Keratinocyte (primary cell): ENCODE data around the gene DCST1. TPM values are rescaled to one million over a fixed set of nuclear protein-coding genes. Genes with fewer than 3 reads are reported as not detected.

ENCODE experiments used
- DNase-seq: peaks from one replicate; pipeline ENCODE4 v3.0.0-alpha.2; 2011; ENCODE audit warnings: low read depth, missing footprints, low spot score
- FAIRE-seq: peaks from 2 replicates; lab custom pipeline; 2011; peaks lifted over from hg19 to GRCh38; lab: Jason Lieb, UNC
- H2AFZ ChIP-seq: 2 replicates; pipeline ENCODE4 v1.6.0; 2012; ENCODE audit warnings: low read length, control low read depth, inconsistent platforms; ENCODE audit not compliant: control insufficient read depth
- H3K27ac ChIP-seq: 2 replicates; pipeline ENCODE4 v1.5.1; 2011; ENCODE audit warnings: low read length; ENCODE audit not compliant: control insufficient read depth, insufficient read depth
- H3K27me3 ChIP-seq: 3 replicates; pipeline ENCODE4 v1.6.0; 2011; ENCODE audit warnings: low read length; ENCODE audit not compliant: control insufficient read depth, insufficient read depth; ENCODE audit errors: extremely low read depth
- H3K36me3 ChIP-seq, 2 experiments: 2 replicates in 1 of 2; 3 replicates in 1 of 2; pipeline ENCODE4 v1.5.1; 2011; ENCODE audit warnings: low read length in 2 of 2, mild to moderate bottlenecking in 1 of 2; ENCODE audit not compliant: control insufficient read depth in 2 of 2, insufficient read depth in 2 of 2; ENCODE audit errors: extremely low read depth in 1 of 2
- H3K4me1 ChIP-seq: 3 replicates; pipeline ENCODE4 v1.5.1; 2011; ENCODE audit warnings: low read length; ENCODE audit not compliant: control insufficient read depth, insufficient read depth; ENCODE audit errors: extremely low read depth
- H3K4me2 ChIP-seq: 3 replicates; pipeline ENCODE4 v1.6.0; 2011; ENCODE audit warnings: low read depth, low read length; ENCODE audit not compliant: control insufficient read depth, insufficient read depth; ENCODE audit errors: extremely low read depth
- H3K4me3 ChIP-seq, 3 experiments: fragments of 200-600 bp in 1 of 3; sonication (generic) in 1 of 3; 2 replicates in 2 of 3; 3 replicates in 1 of 3; pipeline ENCODE4 v1.5.1; 2011 to 2016; ENCODE audit warnings: low read length in 3 of 3, mild to moderate bottlenecking in 3 of 3, control low read depth in 2 of 3, inconsistent platforms in 1 of 3, low read depth in 1 of 3, mixed read lengths in 1 of 3, mixed run types in 1 of 3, moderate library complexity in 1 of 3; ENCODE audit not compliant: control insufficient read depth in 2 of 3, insufficient read depth in 2 of 3; ENCODE audit errors: extremely low read depth in 1 of 3
- H3K79me2 ChIP-seq: 2 replicates; pipeline ENCODE4 v1.6.0; 2012; ENCODE audit warnings: low read length; ENCODE audit not compliant: control insufficient read depth, insufficient read depth
- H3K9ac ChIP-seq: 3 replicates; pipeline ENCODE4 v1.6.0; 2011; ENCODE audit warnings: low read length; ENCODE audit not compliant: control insufficient read depth, insufficient read depth; ENCODE audit errors: extremely low read depth
- H3K9me1 ChIP-seq: 3 replicates; pipeline ENCODE4 v1.6.0; 2011; ENCODE audit warnings: low read length; ENCODE audit not compliant: control insufficient read depth, insufficient read depth; ENCODE audit errors: extremely low read depth
- H3K9me3 ChIP-seq: 2 replicates; pipeline ENCODE4 v1.5.1; 2012; ENCODE audit warnings: low read depth, low read length; ENCODE audit not compliant: control insufficient read depth
- H4K20me1 ChIP-seq: 3 replicates; pipeline ENCODE4 v1.6.0; 2011; ENCODE audit warnings: low read length; ENCODE audit not compliant: control insufficient read depth, insufficient read depth; ENCODE audit errors: extremely low read depth
- EZH2 ChIP-seq: IDR thresholded peaks from one replicate; pipeline ENCODE4 v1.6.1; 2012; ENCODE audit warnings: inconsistent platforms, mild to moderate bottlenecking, low read length, moderate library complexity
- dilution Hi-C: fragments of 300-500 bp; cut with MboI; formaldehyde crosslinking; loops from one replicate; pipeline ENCODE4 v1.7.0; 2020; ENCODE audit warnings: low sequenced_read_pairs; ENCODE audit not compliant: extremely low pct_ligation_motif_present
- polyA plus RNA-seq, 5 experiments: library from polyadenylated mRNA; depleted of rRNA in 3 of 5; stranded (reverse) in 3 of 5; stranded (forward) in 1 of 5; unstranded in 1 of 5; fragments of >200 nt; gene quantifications; 1 replicate in 1 of 5; 2 replicates in 3 of 5; 3 replicates in 1 of 5; pipeline versions ENCODE4 v1.2.1 to v1.2.3, GENCODE V29; 2011 to 2012; ENCODE audit warnings: missing spikeins in 2 of 5, low read depth in 1 of 5, low replicate concordance in 1 of 5
- TF ChIP-seq, protein P1 (sequence below), 3 experiments: IDR thresholded peaks in 1 of 3; conservative IDR thresholded peaks in 1 of 3; optimal IDR thresholded peaks in 1 of 3; 2 replicates in 2 of 3; 3 replicates in 1 of 3; pipeline versions ENCODE3 to v1.5.1; 2011; ENCODE audit warnings: low read length in 3 of 3, mild to moderate bottlenecking in 3 of 3, moderate library complexity in 2 of 3, control low read depth in 1 of 3, inconsistent platforms in 1 of 3; ENCODE audit not compliant: insufficient read depth in 2 of 3; ENCODE audit errors: extremely low read depth in 1 of 3

DCST1 gene
- polyA plus RNA-seq, 1 donor (not counting 4 experiments of a cell fraction or from before 2014, with no cell fraction given): not detected

DNA sequence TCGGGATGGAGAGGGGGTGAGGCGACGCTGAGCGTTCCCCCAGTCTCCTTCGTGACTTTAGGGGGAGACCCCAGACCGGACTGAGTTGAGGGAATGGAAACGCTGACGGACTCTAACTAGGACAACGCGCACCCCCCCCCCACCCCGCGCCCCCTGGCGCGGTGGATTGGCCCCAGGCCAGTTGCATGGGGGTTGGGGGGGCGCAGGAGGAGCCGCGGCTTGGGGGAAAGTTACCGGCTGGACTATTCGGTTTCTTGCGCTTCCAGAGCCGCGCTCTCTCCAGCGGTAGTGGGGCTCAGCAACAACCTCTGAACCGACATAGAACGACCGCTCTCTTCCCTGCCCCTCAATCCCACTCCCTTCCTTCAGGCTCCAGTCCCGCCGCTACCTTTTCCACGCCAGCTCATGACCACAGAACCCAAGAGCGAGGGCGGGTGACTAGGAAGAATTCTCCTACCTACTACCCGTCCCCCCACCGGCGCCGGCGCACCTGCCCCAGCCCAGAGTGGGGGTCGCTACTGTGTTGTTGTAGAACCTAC, 30.3 kb upstream of the DCST1 start:
- peak overlapping the region; percentile 81 for H3K27ac ChIP-seq
- H3K4me1 ChIP-seq: peaks cover 55% of the 10 kb centered on the region
- DNase-seq: no peak
- H4K20me1 ChIP-seq: no peaks in the 10 kb centered on the region
- no peak overlapping the region for H2AFZ ChIP-seq
- peak overlapping the region; percentile 81 to 99 (median 81) for H3K4me3 ChIP-seq
- no peaks in the 10 kb centered on the region for H3K27me3 ChIP-seq
- dilution Hi-C loops: no loop called here
- no peak for FAIRE-seq
- no peak for TF ChIP-seq EZH2
- TF ChIP-seq, protein P1, sequence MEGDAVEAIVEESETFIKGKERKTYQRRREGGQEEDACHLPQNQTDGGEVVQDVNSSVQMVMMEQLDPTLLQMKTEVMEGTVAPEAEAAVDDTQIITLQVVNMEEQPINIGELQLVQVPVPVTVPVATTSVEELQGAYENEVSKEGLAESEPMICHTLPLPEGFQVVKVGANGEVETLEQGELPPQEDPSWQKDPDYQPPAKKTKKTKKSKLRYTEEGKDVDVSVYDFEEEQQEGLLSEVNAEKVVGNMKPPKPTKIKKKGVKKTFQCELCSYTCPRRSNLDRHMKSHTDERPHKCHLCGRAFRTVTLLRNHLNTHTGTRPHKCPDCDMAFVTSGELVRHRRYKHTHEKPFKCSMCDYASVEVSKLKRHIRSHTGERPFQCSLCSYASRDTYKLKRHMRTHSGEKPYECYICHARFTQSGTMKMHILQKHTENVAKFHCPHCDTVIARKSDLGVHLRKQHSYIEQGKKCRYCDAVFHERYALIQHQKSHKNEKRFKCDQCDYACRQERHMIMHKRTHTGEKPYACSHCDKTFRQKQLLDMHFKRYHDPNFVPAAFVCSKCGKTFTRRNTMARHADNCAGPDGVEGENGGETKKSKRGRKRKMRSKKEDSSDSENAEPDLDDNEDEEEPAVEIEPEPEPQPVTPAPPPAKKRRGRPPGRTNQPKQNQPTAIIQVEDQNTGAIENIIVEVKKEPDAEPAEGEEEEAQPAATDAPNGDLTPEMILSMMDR (optimal IDR thresholded peaks at IDR 0.05 in 1 of 3, IDR thresholded peaks at IDR 0.05 in 1 of 3, conservative IDR thresholded peaks at IDR 0.05 in 1 of 3; ENCODE audit: extremely low read depth in 1 of 3, insufficient read depth in 2 of 3, low read length in 3 of 3): no peak
- H3K36me3 ChIP-seq: peaks cover 1 to 15% of the 10 kb centered on the region in 2 experiments
- H3K9me3 ChIP-seq: no peaks in the 10 kb centered on the region
- H3K9ac ChIP-seq: peak overlapping the region; percentile 89
- H3K79me2 ChIP-seq: peaks cover 54% of the 10 kb centered on the region
- peak overlapping the region; percentile 92 for H3K4me2 ChIP-seq
- H3K9me1 ChIP-seq: no peaks in the 10 kb centered on the region

DNA sequence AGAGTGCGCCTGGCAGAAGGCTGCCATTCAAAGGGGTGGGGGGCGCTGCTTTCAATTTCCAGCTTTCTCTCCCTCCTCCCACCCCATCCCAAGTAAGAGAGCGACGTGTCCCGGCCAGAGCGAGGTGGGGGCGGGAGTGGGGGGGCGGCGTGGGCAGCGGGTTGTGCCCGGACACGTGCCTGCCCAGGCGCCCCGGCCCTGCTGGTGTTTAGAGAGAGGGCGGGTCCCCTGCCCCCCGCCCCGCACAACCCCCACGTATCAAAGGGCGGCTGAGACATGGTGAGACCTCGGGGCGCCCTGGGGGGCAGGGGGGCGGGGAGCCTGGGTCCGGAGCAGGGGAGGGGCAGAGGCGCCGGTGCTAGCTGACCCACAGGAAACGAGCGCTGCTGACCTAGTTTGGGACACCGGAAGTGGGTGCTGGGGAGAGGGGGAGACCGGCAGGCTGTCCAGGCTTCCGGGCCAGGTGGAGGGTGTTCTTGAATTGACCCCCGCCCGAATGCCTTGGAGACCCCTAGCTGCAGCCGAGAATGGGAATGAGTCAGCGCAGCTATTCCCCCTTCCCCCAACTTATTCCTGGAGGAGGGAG, 29.8 kb upstream of the DCST1 start:
- H3K27me3 ChIP-seq: no peaks in the 10 kb centered on the region

More for the DNA sequence above, 29.8 kb upstream of the DCST1 start:
- peaks cover 60% of the 10 kb centered on the region for H3K4me1 ChIP-seq
- H3K9ac ChIP-seq: peak overlapping the region; percentile 89
- dilution Hi-C loops: no loop called here
- H3K9me3 ChIP-seq: no peaks in the 10 kb centered on the region
- TF ChIP-seq, protein P1 (optimal IDR thresholded peaks at IDR 0.05 in 1 of 3, IDR thresholded peaks at IDR 0.05 in 1 of 3, conservative IDR thresholded peaks at IDR 0.05 in 1 of 3; ENCODE audit: extremely low read depth in 1 of 3, insufficient read depth in 2 of 3, low read length in 3 of 3): no peak
- TF ChIP-seq EZH2: no peak
- H3K9me1 ChIP-seq: no peaks in the 10 kb centered on the region
- H3K79me2 ChIP-seq: peaks cover 58% of the 10 kb centered on the region
- H3K36me3 ChIP-seq: peaks cover 1 to 15% of the 10 kb centered on the region in 2 experiments
- H3K4me2 ChIP-seq: peak overlapping the region; percentile 92
- H4K20me1 ChIP-seq: no peaks in the 10 kb centered on the region
- H3K27ac ChIP-seq: peak overlapping the region; percentile 81
- DNase-seq (no peak), FAIRE-seq (no peak)
- H2AFZ ChIP-seq: no peak overlapping the region
- H3K4me3 ChIP-seq: peak overlapping the region; percentile 81 to 99 (median 81)
